Testis (tissue), 3 donors: Measurements from ENCODE around the gene NUDCD3. TPM values are rescaled to one million over a fixed set of nuclear protein-coding genes. Genes with fewer than 3 reads are reported as not detected.

ENCODE experiments used
- DNase-seq: peaks from one replicate; pipeline ENCODE4 v3.0.0-alpha.2; 2019
- H3K27ac ChIP-seq, 2 donors: fragments of 200-600 bp; sonication (generic); one replicate each; pipeline ENCODE4 v1.5.1; 2019
- H3K27me3 ChIP-seq: fragments of 200-600 bp; sonication (generic); one replicate; pipeline ENCODE4 v1.5.1; 2019
- H3K36me3 ChIP-seq: fragments of 200-600 bp; sonication (generic); one replicate; pipeline ENCODE4 v1.5.1; 2017; ENCODE audit warnings: low read depth; ENCODE audit errors: missing control alignments
- H3K4me1 ChIP-seq: fragments of 200-600 bp; sonication (generic); one replicate; pipeline ENCODE4 v1.5.1; 2019
- H3K4me3 ChIP-seq, 2 donors: fragments of 200-600 bp; sonication (generic); one replicate each; pipeline ENCODE4 v1.5.1; 2017 to 2019
- H3K9me3 ChIP-seq: fragments of 200-600 bp; sonication (generic); one replicate; pipeline ENCODE4 v1.5.1; 2017
- CTCF ChIP-seq, 3 experiments: fragments of 450-650 bp in 2 of 3; fragments of 200-600 bp in 1 of 3; sonication (generic) in 1 of 3; IDR thresholded peaks; one replicate each; pipeline ENCODE4 v1.5.1; 2016 to 2019; ENCODE audit warnings: antibody characterized with exemption in 3 of 3, mild to moderate bottlenecking in 2 of 3, moderate library complexity in 1 of 3
- POLR2A ChIP-seq: fragments of 450-650 bp; IDR thresholded peaks from one replicate; pipeline ENCODE4 v1.6.1; 2017; ENCODE audit warnings: antibody characterized with exemption, mild to moderate bottlenecking, moderate library complexity
- WGBS, 2 donors: methylation state at CpG; one replicate each; pipeline ENCODE4 v1.1.5; 2018; 5-methylcytosine and 5-hydroxymethylcytosine counted together
- intact Hi-C: fragments of 100-400 bp; cut with DNase I; formaldehyde crosslinking; loops from one replicate; pipeline ENCODE4 v1.15.1; 2023; ENCODE audit warnings: low total_unique reads
- polyA plus RNA-seq: library from polyadenylated mRNA; stranded (reverse); fragments of 350-450 nt; fragmentation: Illumina TruSeq; extraction: RNeasy Lipid Tissue Mini Kit (QIAGEN cat#74804); gene quantifications from one replicate; pipeline ENCODE4 v1.2.3, GENCODE V29; 2014; ENCODE audit warnings: low read depth, low replicate concordance; ENCODE audit not compliant: insufficient read depth
- total RNA-seq, 2 donors: library from RNA; depleted of rRNA; stranded (reverse); fragments of >200 nt; gene quantifications; one replicate each; pipeline ENCODE4 v1.2.3, GENCODE V29; 2016

NUDCD3 gene
- total and polyA plus RNA-seq, 3 donors from 2014 or later = 50.6 to 112 (median 54.6) TPM

GRCh38 chr7:44517175-44517574 is 26.7 kb upstream of the NUDCD3 start:
- intact Hi-C loops = no loop called here
- WGBS, 2 donors = 86 to 94% methylated on average over 8 of the region's 8 CpGs
- no peak for TF ChIP-seq CTCF (IDR thresholded peaks at IDR 0.05)
- TF ChIP-seq POLR2A = no peak
- H3K4me1 ChIP-seq = no peaks in the 10 kb centered on the region
- DNase-seq = no peak
- H3K9me3 ChIP-seq = no peaks in the 10 kb centered on the region
- H3K27me3 ChIP-seq = no peaks in the 10 kb centered on the region
- H3K36me3 ChIP-seq = no peaks in the 10 kb centered on the region
- no peak overlapping the region for H3K4me3 ChIP-seq
- H3K27ac ChIP-seq = no peak overlapping the region

GRCh38 chr7:44515590-44516268 is 25.3 kb upstream of the NUDCD3 start:
- H3K4me3 ChIP-seq = no peak overlapping the region
- intact Hi-C loops = no loop called here
- H3K9me3 ChIP-seq = no peaks in the 10 kb centered on the region
- no peaks in the 10 kb centered on the region for H3K36me3 ChIP-seq
- TF ChIP-seq POLR2A (no peak), CTCF (IDR thresholded peaks at IDR 0.05) (no peak)
- DNase-seq = no peak
- no peaks in the 10 kb centered on the region for H3K4me1 ChIP-seq
- H3K27me3 ChIP-seq = no peaks in the 10 kb centered on the region
- WGBS, 2 donors = 81 to 86% methylated on average over 7 to 10 of the region's 10 CpGs
- H3K27ac ChIP-seq = no peak overlapping the region

GRCh38 chr7:44512736-44513135 is 22.3 kb upstream of the NUDCD3 start:
- H3K4me1 ChIP-seq = no peaks in the 10 kb centered on the region
- H3K9me3 ChIP-seq = no peaks in the 10 kb centered on the region
- 89% methylated on average over 7 of the region's 7 CpGs for WGBS, 2 donors
- H3K27ac ChIP-seq = no peak overlapping the region
- no peaks in the 10 kb centered on the region for H3K36me3 ChIP-seq
- no peaks in the 10 kb centered on the region for H3K27me3 ChIP-seq
- DNase-seq = no peak
- TF ChIP-seq POLR2A = no peak
- no peak for TF ChIP-seq CTCF (IDR thresholded peaks at IDR 0.05)
- no peak overlapping the region for H3K4me3 ChIP-seq
- intact Hi-C loops = no loop called here

GRCh38 chr7:44511863-44512468 is 21.5 kb upstream of the NUDCD3 start:
- no peaks in the 10 kb centered on the region for H3K4me1 ChIP-seq
- no peaks in the 10 kb centered on the region for H3K27me3 ChIP-seq
- no peak for DNase-seq
- WGBS, 2 donors = 54 to 75% methylated on average over 4 of the region's 4 CpGs
- intact Hi-C loops = no loop called here
- H3K27ac ChIP-seq = no peak overlapping the region
- H3K9me3 ChIP-seq = no peaks in the 10 kb centered on the region
- TF ChIP-seq POLR2A = no peak
- no peak for TF ChIP-seq CTCF (IDR thresholded peaks at IDR 0.05)
- no peak overlapping the region for H3K4me3 ChIP-seq
- H3K36me3 ChIP-seq = no peaks in the 10 kb centered on the region

GRCh38 chr7:44511236-44511635 is 20.8 kb upstream of the NUDCD3 start:
- Histone ChIP-seq H3K27ac (no peak overlapping the region), H3K27me3 (no peaks in the 10 kb centered on the region), H3K36me3 (no peaks in the 10 kb centered on the region), H3K9me3 (no peaks in the 10 kb centered on the region), H3K4me1 (no peaks in the 10 kb centered on the region), H3K4me3 (no peak overlapping the region)
- 91 to 92% methylated on average over 1 of the region's 1 CpG for WGBS, 2 donors
- TF ChIP-seq CTCF (IDR thresholded peaks at IDR 0.05) = no peak
- no peak for TF ChIP-seq POLR2A
- intact Hi-C loops = no loop called here
- DNase-seq = no peak
